Measurements from ENCODE around the gene ADCYAP1R1.

Gene ADCYAP1R1

GRCh38 chr7:31126976-31127375, 74.9 kb downstream of the ADCYAP1R1 start:
- TF ChIP-seq CTCF (IDR thresholded peaks at IDR 0.05; ENCODE audit: insufficient read depth, low read depth, low read length, missing control alignments): no peak
- no peak for DNase-seq (ENCODE audit: low read depth)

GRCh38 chr7:31129067-31129466, 77.0 kb downstream of the ADCYAP1R1 start:
- DNase-seq (ENCODE audit: low read depth): no peak
- TF ChIP-seq CTCF (IDR thresholded peaks at IDR 0.05; ENCODE audit: insufficient read depth, low read depth, low read length, missing control alignments): no peak
- H3K4me3 ChIP-seq (ENCODE audit: low read depth, low read length): no peak overlapping the region

More at GRCh38 chr7:31126976-31127375, 74.9 kb downstream of the ADCYAP1R1 start:
- no peak overlapping the region for H3K4me3 ChIP-seq (ENCODE audit: low read depth, low read length)

GRCh38 chr7:31133497-31133896, 81.4 kb downstream of the ADCYAP1R1 start:
- DNase-seq (ENCODE audit: low read depth): no peak
- TF ChIP-seq CTCF (IDR thresholded peaks at IDR 0.05; ENCODE audit: insufficient read depth, low read depth, low read length, missing control alignments): no peak
- no peak overlapping the region for H3K4me3 ChIP-seq (ENCODE audit: low read depth, low read length)

- peak; percentile 73 for DNase-seq (ENCODE audit: low read depth)
- TF ChIP-seq CTCF (IDR thresholded peaks at IDR 0.05; ENCODE audit: insufficient read depth, low read depth, low read length, missing control alignments): peak; percentile 57
Observed at GRCh38 chr7:31134246-31135188, 82.4 kb downstream of the ADCYAP1R1 start.

GRCh38 chr7:31137234-31137633, 85.1 kb downstream of the ADCYAP1R1 start:
- DNase-seq (ENCODE audit: low read depth): no peak
- TF ChIP-seq CTCF (IDR thresholded peaks at IDR 0.05; ENCODE audit: insufficient read depth, low read depth, low read length, missing control alignments): no peak
- no peak overlapping the region for H3K4me3 ChIP-seq (ENCODE audit: low read depth, low read length)

More at GRCh38 chr7:31134246-31135188, 82.4 kb downstream of the ADCYAP1R1 start:
- no peak overlapping the region for H3K4me3 ChIP-seq (ENCODE audit: low read depth, low read length)

GRCh38 chr7:31145339-31145738, 93.2 kb downstream of the ADCYAP1R1 start:
- H3K4me3 ChIP-seq (ENCODE audit: low read depth, low read length): no peak overlapping the region
- no peak for TF ChIP-seq CTCF (IDR thresholded peaks at IDR 0.05; ENCODE audit: insufficient read depth, low read depth, low read length, missing control alignments)
- no peak for DNase-seq (ENCODE audit: low read depth)

Data from GM12865 (cell line).